GM18858 (cell line): ENCODE measurements around the gene KCNMA1.

Source experiments
- ATAC-seq: cut with Tn5 transposase; IDR thresholded peaks from one replicate; pipeline ENCODE4 v1.9.1; 2021; ENCODE audit not compliant: unreplicated experiment

Gene KCNMA1

GRCh38 chr10:77494756-77495541 lies 142.7 kb downstream of the KCNMA1 start:
- no peak for ATAC-seq

DNA sequence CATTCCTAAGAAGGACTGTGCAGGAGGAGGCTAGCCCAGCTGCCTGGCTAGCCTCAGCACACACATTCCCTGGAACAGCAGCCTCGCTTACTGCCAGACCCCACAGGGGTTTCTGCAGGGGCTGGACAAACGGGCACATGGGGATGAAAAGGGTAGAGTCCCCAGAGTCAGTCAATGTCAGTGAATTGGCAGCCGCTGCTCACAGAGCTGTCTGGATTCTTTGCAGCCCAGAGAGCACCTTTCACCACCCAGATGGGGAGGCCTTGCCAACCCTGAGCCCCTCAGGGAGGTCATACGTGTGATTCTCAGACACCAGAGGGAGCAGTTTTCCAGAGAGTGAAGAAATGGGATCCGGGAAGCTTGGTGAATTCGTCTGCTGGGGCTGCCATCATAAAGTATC lies 143.3 kb downstream of the KCNMA1 start:
- no peak for ATAC-seq

GRCh38 chr10:77493851-77494261 lies 143.8 kb downstream of the KCNMA1 start:
- ATAC-seq: no peak

DNA sequence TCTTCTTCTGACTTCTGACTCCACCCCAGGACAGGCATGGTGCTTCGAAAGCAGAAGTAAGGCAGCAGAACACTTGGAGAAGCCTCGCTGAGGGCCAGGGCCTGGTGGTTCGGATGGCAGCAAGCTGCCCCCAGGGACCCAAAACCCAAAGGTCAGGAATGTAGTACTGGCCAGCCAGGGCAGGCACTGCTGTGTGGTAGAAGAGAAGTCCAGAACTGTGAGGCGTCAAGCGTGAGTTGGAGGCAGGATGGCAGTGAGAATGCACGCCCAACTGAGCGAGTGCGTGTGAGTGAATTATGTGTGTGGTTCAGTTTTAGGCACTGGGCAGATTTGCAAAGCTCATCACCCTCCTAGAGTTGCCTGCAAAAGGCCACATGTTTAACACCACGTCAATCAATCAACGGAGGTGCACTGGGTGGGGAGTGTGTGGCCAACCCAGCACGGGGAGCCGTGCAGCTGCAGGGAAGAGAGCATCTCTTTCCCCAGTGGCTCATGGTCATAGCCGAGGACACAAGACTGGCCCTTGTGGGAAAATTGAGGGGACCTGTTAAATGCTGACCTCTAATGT lies 144.3 kb downstream of the KCNMA1 start:
- no peak for ATAC-seq

DNA sequence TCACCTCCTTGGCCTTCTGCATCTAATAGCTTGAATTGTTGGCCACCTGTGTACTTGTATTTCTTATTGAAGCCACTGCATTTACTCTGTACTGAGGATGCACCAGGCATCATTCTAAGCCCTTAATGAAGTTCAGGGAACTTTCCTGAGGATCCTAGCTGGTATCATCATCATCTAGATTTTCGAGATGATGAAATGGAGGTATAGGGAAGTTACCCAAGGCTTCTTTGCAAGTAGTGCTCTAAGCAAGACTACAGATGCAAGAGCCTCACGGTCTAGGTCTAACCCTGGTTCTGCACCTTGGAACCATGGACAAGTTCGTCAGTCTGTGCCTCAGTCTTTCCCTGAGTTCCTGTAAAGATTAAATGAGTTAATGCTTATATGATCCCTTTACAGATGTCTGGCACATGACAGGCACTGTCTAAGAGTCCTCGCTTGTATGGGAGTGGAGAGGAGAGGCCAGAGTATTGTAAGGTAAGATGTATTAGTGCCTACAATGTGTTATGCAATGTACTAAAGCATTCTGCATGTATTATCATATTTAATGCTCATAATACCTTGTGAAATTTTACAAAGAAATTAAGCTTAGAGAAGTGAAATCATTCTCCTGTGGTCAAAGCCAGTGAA lies 145.1 kb downstream of the KCNMA1 start:
- no peak for ATAC-seq

GRCh38 chr10:77490534-77491314 lies 146.9 kb downstream of the KCNMA1 start:
- no peak for ATAC-seq

DNA sequence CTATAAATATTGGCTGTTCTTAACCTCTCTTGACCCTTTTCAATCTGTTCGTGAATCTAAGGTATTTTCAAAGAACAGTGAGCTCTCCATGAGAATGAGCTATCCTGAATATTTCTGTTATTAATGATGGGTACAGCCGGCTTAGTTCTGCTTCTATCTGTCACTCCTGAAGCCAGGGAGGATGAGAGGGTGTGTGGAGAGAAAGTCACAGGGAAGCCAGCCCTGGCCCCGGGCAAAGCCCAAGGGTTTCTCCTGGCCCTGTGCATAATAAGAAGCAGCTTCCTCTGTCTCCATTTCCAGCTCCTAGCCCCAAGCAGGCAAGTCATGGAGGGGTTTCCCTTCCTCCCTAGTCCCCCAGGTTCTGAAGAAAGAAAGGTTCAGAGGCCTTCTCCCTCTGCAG lies 151.1 kb downstream of the KCNMA1 start:
- ATAC-seq: no peak

DNA sequence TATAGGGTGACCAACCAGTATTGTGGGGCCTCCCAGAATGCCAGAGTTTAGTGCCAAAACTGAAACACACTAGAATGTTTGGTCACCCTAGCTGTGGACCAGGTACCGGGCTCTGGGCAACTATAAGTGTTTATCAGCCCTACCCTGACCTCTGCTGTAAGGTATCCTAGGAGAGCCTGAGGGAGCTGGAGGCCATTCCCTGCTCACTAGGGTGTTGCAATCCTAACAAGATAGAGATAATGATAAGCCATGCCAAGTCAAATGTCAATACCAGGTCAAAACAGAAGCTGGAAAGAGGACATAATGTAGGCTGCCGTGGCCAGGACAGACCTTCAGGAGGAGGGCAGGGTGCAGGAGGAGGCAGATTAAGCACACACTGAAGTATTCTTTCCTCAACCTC lies 151.8 kb downstream of the KCNMA1 start:
- ATAC-seq: no peak

DNA sequence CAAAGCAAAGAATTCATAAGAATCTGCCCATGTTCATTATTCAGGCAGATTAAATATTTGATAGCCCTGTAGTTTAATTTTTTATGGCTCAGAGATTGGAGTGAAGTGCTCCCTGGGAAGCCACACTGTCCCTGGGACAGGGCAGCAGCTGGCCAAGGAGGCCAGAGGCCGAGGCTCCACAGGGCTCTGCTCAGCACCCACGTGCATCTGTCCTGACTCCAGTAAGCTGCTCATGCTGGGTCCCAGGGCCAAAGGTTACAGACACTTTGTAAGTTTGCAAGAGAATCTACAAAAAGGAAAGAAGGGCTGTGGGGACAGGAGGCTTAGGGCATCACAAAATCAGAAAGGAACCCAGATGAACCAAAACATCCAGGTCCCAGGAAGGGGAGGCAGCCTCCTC lies 155.5 kb downstream of the KCNMA1 start:
- ATAC-seq: no peak

GRCh38 chr10:77479586-77479985 lies 158.0 kb downstream of the KCNMA1 start:
- no peak for ATAC-seq

GRCh38 chr10:77478962-77479359 lies 158.6 kb downstream of the KCNMA1 start:
- ATAC-seq: no peak

- ATAC-seq: no peak
Measured at GRCh38 chr10:77478247-77478961, 159.2 kb downstream of the KCNMA1 start.

DNA sequence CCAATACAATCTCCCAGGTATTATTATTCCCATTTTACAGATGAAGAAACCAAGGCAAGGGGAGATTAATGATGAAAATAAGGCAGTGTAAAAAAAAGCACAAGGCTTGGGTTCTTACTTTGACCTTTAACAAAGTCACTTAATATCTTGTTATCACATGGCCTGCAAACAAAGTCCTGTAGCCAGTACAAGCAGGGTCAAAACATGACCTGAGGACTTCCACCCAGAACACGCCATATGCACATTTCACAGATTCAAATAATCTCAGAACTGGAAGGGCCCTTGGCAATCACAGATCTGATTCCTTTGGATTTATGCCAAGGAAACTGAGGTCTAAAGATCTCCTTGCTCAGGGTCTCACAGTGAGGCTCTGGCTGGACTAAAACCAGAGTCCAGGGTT lies 162.1 kb downstream of the KCNMA1 start:
- no peak for ATAC-seq

DNA sequence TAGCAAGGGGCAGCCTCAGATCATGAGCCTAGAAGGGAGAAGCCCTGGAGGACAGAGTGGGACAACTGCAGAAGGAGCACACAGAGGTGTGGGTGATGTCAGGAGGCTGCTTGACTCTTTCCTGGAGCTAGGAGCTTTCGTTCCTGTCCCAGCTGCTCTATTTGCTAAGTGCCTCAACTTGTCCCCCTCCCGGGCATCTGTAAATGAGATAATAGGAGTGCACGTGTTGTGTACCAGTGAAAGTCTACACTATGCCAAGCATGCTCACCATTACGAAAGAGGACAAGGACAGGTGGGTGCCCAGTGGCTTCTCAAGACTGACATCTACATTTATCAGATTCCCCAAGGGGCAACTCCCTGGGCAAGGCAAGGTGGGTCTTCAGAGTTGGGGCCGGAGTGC lies 162.7 kb downstream of the KCNMA1 start:
- no peak for ATAC-seq

DNA sequence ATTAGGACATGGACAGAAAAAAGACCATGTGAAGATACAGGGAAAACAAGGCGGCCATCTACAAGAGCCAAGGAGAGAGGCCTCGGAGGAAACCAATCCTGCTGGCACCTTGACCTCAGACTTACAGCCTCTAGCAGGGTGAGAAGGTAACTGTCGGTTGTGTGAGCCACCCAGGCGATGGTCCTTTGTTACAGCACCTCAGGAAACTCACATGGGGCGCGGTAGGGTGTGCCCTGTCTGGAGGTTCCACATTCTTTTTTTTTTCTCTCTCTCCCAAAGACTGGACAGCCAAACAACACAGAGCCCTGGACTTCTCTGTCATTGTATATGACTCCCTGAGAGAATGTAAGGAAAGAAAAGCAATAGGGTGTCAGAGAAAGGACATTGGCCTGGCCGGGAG lies 163.2 kb downstream of the KCNMA1 start:
- ATAC-seq: no peak

- no peak for ATAC-seq
Measured at GRCh38 chr10:77472146-77472545, 165.5 kb downstream of the KCNMA1 start.

GRCh38 chr10:77471069-77471536 lies 166.5 kb downstream of the KCNMA1 start:
- ATAC-seq: no peak

DNA sequence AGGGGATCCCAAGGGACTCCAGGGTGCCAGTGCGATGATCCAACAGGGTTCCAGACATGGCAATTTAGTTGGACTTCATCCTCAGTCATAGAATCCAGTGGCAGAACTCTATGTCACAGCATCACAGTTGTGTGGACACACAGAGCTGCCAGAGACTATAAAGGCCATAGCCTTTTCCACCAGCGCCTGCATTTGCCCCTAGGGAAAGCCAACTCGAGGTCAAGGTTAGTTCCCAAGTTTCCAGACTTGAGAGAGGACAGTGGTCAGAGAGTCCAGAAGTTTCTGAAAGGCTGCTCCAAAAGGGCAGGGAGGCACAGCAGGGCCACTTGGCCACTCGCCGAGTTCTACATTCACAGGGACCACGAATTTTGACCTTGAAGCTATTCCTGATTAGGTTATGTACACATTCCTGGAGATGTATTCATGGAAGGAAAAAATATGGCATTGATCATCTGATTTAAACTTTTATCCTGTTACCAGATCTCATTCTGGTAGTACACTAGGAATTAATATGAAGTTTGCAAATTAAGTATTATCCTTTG lies 170.1 kb downstream of the KCNMA1 start:
- no peak for ATAC-seq

GRCh38 chr10:77463967-77464745 lies 173.5 kb downstream of the KCNMA1 start:
- no peak for ATAC-seq

DNA sequence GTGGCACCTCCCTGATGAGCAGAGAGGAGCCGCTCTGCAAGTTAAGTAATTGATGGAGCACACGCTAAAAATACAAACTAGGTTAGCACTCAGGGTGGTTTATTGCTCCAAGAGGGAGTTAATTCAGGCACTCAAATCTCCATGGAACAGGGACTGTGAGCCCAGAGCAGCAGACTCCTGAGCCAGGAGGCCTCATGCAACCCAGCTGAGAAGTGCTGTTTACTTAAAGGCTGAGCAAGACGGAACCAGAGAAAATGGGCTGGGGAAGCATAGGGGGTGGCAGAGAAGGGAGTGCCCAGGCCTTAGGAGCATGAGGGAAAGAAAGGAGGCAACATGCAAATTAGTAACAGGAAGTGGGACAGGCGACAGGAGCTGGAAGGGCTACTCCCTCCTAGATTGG lies 174.1 kb downstream of the KCNMA1 start:
- no peak for ATAC-seq
